ENCODE results near the gene ROBO2.

The ROBO2 gene

GRCh38 chr3:77059354-77059753 is 19.5 kb downstream of the ROBO2 start:
- no peak overlapping the region for H3K4me3 ChIP-seq (ENCODE audit: low read depth, low read length, poor library complexity, severe bottlenecking)

DNA sequence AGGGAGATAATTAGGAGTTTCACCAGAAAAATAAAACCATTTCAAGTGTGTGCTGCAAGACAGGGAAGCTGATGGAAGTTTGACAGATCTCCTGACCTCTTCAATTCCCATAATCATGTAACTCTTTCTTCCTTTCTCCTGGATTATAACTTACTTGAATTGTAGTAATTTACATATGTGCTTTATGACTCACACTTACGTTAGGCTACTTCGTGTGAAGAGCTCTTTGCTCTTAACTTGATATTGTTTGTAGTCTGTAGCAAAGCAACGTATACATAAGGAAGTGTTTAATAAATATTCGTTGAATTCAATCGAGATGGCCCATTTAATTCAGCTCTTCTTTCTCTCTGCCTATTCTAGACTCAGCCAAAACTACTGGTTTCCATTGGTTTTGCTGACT is 23.5 kb downstream of the ROBO2 start:
- Histone ChIP-seq H4K20me1 (ENCODE audit: insufficient read depth, low read length) (no peaks in the 10 kb centered on the region), H3K9me3 (ENCODE audit: low read length) (peaks cover 22% of the 10 kb centered on the region), H3K36me3 (ENCODE audit: insufficient read depth, low read length) (no peaks in the 10 kb centered on the region; the same call in 1 of the 2 replicates), H3K27ac (ENCODE audit: low read depth, low read length, poor library complexity, severe bottlenecking) (no peak overlapping the region), H3K9me2 (ENCODE audit: low read depth, low read length) (no peaks in the 10 kb centered on the region), H3K4me3 (ENCODE audit: low read depth, low read length, poor library complexity, severe bottlenecking) (no peak overlapping the region), H3K4me2 (ENCODE audit: low read length) (no peak overlapping the region), H3F3A (ENCODE audit: insufficient read depth, low read length) (no peaks in the 10 kb centered on the region), H3K79me2 (ENCODE audit: insufficient read depth, low read length) (no peaks in the 10 kb centered on the region), H2AFZ (ENCODE audit: low read length) (peak overlapping the region; percentile 13; the same call in 1 of the 2 replicates), H3K9ac (ENCODE audit: low read length) (no peak overlapping the region), H3K4me1 (ENCODE audit: insufficient read depth, low read length, severe bottlenecking) (peaks cover 18% of the 10 kb centered on the region), H3K27me3 (ENCODE audit: insufficient read depth, low read length) (no peaks in the 10 kb centered on the region)
- TF ChIP-seq EZH2 (IDR thresholded peaks at IDR 0.05; ENCODE audit: borderline replicate concordance, low read length): no peak
- TF ChIP-seq, protein P1, sequence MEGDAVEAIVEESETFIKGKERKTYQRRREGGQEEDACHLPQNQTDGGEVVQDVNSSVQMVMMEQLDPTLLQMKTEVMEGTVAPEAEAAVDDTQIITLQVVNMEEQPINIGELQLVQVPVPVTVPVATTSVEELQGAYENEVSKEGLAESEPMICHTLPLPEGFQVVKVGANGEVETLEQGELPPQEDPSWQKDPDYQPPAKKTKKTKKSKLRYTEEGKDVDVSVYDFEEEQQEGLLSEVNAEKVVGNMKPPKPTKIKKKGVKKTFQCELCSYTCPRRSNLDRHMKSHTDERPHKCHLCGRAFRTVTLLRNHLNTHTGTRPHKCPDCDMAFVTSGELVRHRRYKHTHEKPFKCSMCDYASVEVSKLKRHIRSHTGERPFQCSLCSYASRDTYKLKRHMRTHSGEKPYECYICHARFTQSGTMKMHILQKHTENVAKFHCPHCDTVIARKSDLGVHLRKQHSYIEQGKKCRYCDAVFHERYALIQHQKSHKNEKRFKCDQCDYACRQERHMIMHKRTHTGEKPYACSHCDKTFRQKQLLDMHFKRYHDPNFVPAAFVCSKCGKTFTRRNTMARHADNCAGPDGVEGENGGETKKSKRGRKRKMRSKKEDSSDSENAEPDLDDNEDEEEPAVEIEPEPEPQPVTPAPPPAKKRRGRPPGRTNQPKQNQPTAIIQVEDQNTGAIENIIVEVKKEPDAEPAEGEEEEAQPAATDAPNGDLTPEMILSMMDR (IDR thresholded peaks at IDR 0.05; ENCODE audit: low read length): no peak

More at GRCh38 chr3:77059354-77059753, 19.5 kb downstream of the ROBO2 start:
- Histone ChIP-seq H3K36me3 (ENCODE audit: insufficient read depth, low read length) (no peaks in the 10 kb centered on the region; the same call in 1 of the 2 replicates), H3F3A (ENCODE audit: insufficient read depth, low read length) (no peaks in the 10 kb centered on the region), H3K27me3 (ENCODE audit: insufficient read depth, low read length) (no peaks in the 10 kb centered on the region), H3K27ac (ENCODE audit: low read depth, low read length, poor library complexity, severe bottlenecking) (no peak overlapping the region), H4K20me1 (ENCODE audit: insufficient read depth, low read length) (no peaks in the 10 kb centered on the region), H3K79me2 (ENCODE audit: insufficient read depth, low read length) (no peaks in the 10 kb centered on the region), H3K9me2 (ENCODE audit: low read depth, low read length) (no peaks in the 10 kb centered on the region), H3K9ac (ENCODE audit: low read length) (no peak overlapping the region), H3K4me2 (ENCODE audit: low read length) (no peak overlapping the region), H3K9me3 (ENCODE audit: low read length) (peaks cover 22% of the 10 kb centered on the region), H3K4me1 (ENCODE audit: insufficient read depth, low read length, severe bottlenecking) (peaks cover 16% of the 10 kb centered on the region), H2AFZ (ENCODE audit: low read length) (no peak overlapping the region)
- TF ChIP-seq EZH2 (IDR thresholded peaks at IDR 0.05; ENCODE audit: borderline replicate concordance, low read length): no peak
- TF ChIP-seq, protein P1 (IDR thresholded peaks at IDR 0.05; ENCODE audit: low read length): no peak

- H2AFZ ChIP-seq (ENCODE audit: low read length): no peak overlapping the region
- no peak overlapping the region for H3K4me3 ChIP-seq (ENCODE audit: low read depth, low read length, poor library complexity, severe bottlenecking)
- H3K4me2 ChIP-seq (ENCODE audit: low read length): no peak overlapping the region
These were observed 25.9 kb downstream of the ROBO2 start for GRCh38 chr3:77065750-77066149.

More at GRCh38 chr3:77065750-77066149, 25.9 kb downstream of the ROBO2 start:
- Histone ChIP-seq H3K36me3 (ENCODE audit: insufficient read depth, low read length) (no peaks in the 10 kb centered on the region; the same call in 1 of the 2 replicates), H3K9ac (ENCODE audit: low read length) (no peak overlapping the region), H3K79me2 (ENCODE audit: insufficient read depth, low read length) (no peaks in the 10 kb centered on the region), H3K27ac (ENCODE audit: low read depth, low read length, poor library complexity, severe bottlenecking) (no peak overlapping the region), H3F3A (ENCODE audit: insufficient read depth, low read length) (no peaks in the 10 kb centered on the region), H3K9me3 (ENCODE audit: low read length) (peaks cover 22% of the 10 kb centered on the region), H3K9me2 (ENCODE audit: low read depth, low read length) (no peaks in the 10 kb centered on the region), H3K27me3 (ENCODE audit: insufficient read depth, low read length) (no peaks in the 10 kb centered on the region), H4K20me1 (ENCODE audit: insufficient read depth, low read length) (no peaks in the 10 kb centered on the region), H3K4me1 (ENCODE audit: insufficient read depth, low read length, severe bottlenecking) (peaks cover 33% of the 10 kb centered on the region)
- TF ChIP-seq, protein P1 (IDR thresholded peaks at IDR 0.05; ENCODE audit: low read length): no peak
- TF ChIP-seq EZH2 (IDR thresholded peaks at IDR 0.05; ENCODE audit: borderline replicate concordance, low read length): no peak
